Hematopoietic multipotent progenitor cell treated with erythropoietin and hydrocortisone succinate and interleukin-3 and kit ligand, for 6 days (in vitro differentiated cells): ENCODE data around the gene AMOTL1.
"Not testable (repeated sequence)": the region's sequence is repeated elsewhere in the genome, so short reads cannot be mapped to it uniquely, and the experiment has no call there.

Source experiments
- DNase-seq: peaks from one replicate; pipeline ENCODE4 v3.0.0-alpha.2; 2015

Gene AMOTL1

GRCh38 chr11:94771390-94771789 lies 3.2 kb downstream of the AMOTL1 start:
- DNase-seq = no peak

DNA sequence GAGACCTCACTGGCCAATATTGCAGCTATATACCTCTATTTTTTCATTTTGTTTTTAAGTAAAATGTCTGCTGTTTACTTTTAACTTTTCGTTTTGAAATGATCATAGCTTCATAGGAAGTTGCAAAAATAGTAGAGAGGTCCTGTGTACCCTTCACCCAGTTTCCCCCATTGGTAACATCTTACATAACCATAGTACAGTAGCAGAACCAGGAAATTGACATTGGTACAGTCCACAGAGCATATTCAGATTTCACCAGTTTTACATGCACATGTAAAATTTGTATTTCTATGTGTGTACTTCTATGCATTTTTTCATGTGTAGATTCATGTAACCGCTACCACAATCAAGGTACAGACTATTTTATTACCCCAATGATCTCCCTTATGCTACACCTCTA lies 3.8 kb downstream of the AMOTL1 start:
- DNase-seq = no peak

DNA sequence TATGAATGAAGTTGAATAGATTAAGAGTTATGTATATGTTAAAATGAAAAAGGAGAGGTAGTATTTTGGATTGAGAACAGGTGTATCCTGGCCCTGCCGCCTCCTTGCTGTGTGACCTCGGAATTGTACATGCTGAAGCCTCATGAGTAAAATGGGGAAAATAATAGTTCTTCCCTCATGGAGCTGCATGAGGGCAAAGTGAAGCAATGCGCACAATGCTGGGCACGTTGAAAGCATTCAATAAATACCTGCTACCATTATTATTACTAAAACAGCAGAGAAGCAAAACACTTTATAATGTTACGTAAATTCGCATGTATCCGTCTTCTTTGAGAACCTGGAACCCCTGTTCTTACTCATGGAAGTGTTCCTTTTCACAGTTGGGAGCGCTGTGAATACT lies 5.7 kb downstream of the AMOTL1 start:
- DNase-seq = no peak

DNA sequence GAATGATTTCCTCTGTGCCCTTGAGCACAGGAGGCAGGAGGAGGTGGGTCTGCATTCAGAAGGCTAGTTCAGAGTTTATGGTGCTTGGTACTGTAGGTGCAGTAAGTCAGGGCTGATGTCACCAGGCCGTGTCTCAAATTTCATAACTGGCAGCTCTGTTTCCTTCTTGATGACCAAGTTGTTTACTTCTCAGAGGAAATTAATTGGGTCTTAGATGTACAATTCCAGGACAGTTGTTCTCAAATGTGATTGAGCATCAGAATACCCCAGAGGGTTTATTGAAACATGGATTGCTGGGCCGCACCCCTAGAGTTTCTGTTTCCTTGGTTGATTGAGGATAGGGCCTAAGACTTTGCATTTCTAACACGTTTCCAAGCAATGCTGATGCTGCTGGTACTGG lies 6.2 kb downstream of the AMOTL1 start:
- DNase-seq = no peak

DNA sequence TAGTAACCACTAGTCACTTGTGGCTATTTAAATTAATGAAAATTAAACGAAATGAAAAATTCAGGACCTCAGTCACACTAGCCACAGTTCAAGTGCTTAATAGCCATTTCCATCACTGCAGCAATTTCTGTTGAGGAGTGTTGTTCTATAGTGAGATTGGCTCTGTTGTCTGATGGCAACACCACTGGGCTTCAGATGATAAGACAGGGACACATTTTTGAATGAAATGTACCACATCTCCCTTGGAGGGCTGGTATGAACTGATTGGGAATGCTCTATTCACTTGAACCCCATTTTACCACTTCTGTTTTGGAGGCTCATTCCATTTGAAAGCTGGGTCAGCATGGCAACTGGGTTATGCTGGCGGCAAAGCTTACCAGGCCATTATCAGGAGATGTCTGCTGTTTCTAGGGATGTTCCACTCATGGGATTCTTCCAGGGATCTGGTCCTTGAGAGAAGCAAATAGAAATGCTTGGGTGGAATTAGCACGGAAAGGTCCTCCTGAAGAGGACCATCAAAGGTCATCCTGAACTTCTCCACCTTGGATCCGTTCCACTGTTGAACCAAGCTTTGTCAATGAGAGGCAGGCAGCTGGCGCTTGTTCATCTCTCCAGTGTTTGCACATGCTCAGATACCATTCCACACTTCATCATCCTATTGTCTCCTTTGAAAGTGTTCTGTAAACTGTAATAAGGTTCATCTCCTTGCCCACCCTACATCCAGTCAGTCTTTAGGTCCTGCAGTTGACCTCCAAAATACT lies 7.6 kb downstream of the AMOTL1 start:
- DNase-seq = peak; percentile 63

GRCh38 chr11:94776351-94777321 lies 8.5 kb downstream of the AMOTL1 start:
- DNase-seq = peak; percentile 80

DNA sequence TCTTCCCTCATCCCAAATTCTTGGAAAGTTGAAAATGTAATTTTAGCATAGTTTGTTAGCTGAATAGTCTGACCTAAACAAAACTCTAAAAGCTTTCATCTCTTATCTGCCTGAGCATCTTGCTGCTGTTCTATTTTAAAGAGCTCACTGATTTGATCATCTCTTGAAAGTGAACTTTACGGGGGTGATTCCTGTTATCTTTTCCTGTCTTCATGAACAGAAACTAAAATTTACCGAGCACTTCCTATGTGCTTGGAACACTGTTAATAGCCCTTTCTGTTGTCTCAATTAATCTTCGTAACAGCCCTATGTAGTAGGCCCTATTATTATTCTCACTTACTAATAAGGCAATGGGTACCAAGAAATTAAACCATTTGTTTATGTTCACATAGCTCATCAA lies 12.3 kb downstream of the AMOTL1 start:
- DNase-seq = no peak

GRCh38 chr11:94781837-94782236 lies 13.7 kb downstream of the AMOTL1 start:
- no peak for DNase-seq

DNA sequence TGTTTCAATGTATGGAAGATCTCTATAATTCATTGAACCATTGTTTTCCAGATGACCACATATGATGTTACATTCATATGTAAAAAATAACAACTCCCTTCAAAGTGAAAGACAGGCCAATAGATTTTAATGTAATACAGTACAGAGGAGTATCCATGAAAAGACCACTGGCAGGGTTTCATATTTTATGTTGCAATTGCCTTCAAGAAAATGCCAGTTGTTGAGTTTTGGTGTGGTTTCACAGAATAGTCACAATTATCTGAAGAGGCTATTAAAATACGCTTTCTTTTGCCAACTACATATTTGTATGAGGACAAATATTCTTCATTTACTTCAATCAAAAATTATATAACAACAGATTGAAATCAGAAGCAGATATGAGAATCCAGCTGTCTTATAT lies 14.3 kb downstream of the AMOTL1 start:
- DNase-seq = no peak

- DNase-seq = no peak
These were observed 16.7 kb downstream of the AMOTL1 start for GRCh38 chr11:94784884-94785283.

- no peak for DNase-seq
These were observed 17.4 kb downstream of the AMOTL1 start for GRCh38 chr11:94785509-94785908.

DNA sequence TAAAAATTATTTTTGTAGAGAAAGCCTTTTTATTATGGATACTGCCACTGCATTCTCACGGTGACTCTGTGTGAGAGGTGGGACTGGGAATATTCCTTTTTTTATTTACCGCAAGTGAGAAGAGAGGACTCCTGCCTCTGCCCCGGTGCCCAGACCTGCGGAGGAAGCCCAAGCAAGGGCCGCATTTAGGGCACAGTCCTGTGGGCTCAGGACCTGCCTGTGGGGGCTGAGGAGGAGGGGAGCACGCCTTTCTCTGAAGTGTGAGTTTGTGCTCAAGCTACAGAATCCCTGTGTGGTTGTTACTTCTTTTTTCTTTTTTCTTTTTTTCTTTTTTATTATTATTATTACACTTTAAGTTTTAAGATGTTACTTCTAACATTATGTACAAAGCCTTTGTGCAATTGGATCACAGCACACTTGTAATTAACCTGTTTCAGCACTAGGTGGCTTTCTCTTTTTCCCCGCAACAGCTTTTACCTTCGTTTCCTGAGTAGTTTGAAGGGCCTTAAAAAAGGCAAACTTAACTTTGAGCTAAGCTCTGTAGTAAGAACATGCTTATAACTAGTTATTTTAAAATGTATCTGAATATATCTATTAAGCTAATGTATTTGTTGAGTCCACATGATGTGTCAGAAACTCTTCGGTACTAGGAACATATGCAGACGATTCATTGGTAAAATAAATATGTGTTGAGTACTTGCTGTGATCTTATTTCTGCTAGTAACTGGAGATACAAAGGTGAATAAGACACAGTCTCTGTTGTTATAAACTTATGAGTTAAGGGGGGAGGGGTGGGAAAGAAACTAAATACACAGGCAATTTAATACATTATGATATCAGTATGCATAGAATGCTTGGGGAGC lies 18.3 kb downstream of the AMOTL1 start:
- peak; percentile 78 for DNase-seq

- no peak for DNase-seq
These were observed 19.6 kb downstream of the AMOTL1 start for GRCh38 chr11:94787801-94788200.

GRCh38 chr11:94788396-94788795 lies 20.2 kb downstream of the AMOTL1 start:
- DNase-seq = no peak

- no peak for DNase-seq
These were observed 22.0 kb downstream of the AMOTL1 start for GRCh38 chr11:94790197-94790596.

GRCh38 chr11:94790661-94791180 lies 22.6 kb downstream of the AMOTL1 start:
- no peak for DNase-seq

DNA sequence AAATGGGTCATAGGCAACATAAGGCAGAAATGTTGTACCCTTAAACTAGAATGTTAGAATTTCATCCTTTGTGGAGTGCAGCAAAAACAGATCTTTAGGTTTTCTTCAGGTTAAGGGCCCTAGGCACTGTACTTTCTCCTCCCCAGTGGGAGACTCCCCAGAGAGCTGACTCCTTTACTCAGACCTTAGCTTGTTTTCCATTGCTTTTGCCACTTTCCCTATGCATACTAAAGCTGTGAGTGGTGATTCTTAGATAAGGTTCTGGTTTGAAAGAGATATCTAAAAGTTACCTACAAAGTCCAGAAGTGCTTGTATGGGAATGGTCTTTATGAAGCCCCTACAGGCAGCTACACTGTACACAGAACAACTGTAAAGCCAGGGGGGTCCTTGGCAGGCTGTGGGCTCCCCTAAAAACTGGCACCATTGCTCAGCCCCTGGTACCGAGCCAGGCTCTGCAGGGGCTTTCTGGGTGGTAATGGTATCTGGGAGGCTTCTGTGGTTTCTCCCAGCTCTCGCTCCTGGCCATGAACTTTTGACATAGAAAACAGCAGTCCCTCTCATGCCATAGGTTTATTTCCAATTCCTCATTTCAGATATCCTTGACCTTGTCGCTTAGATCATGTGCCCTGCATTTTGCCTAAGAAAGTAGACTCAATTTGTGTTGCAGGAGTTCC lies 23.2 kb downstream of the AMOTL1 start:
- no peak for DNase-seq

DNA sequence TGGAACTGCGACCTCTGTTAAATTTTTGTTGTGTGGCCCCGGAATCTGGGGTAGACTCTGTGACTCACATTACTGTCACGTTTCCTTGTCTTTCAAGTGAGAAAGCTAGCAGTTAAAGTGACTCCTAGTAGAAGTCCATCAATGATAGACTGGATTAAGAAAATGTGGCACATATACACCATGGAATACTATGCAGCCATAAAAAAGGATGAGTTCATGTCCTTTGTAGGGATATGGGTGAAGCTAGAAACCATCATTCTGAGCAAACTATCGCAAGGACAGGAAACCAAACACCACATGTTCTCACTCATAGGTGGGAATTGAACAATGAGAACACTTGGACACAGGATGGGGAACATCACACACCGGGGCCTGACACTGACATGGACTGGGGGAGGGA lies 23.8 kb downstream of the AMOTL1 start:
- not testable (repeated sequence) for DNase-seq

GRCh38 chr11:94792451-94792850 lies 24.3 kb downstream of the AMOTL1 start:
- DNase-seq = no peak

DNA sequence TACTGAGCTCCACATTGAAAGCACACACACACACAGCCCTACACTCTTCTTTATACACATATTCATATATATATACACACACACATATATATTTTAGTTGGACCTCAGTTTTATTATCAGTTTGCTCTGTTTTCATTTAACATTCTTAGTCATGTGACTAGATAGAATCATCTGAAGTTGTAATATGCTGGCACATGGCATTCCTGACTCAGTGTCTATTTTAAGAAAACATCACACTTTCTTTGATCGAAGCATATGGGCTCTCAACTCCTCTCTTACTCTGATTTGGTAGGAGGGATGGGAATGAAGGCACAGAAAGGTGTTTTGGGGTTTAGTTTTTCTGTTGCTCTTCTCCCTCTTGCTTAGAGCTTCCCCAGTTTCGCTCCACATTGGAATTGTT lies 24.8 kb downstream of the AMOTL1 start:
- DNase-seq = no peak

- no peak for DNase-seq
These were observed 25.7 kb downstream of the AMOTL1 start for GRCh38 chr11:94793822-94794221.
